WERI-Rb-1 (cell line): ENCODE data around the gene HOXA10.

Experiments
- DNase-seq: peaks from one replicate; pipeline ENCODE4 v3.0.0-alpha.2; 2020
- H3K27ac ChIP-seq: fragments of 250-450 bp; sonication (Bioruptor Pico); 2 replicates; pipeline ENCODE4 v1.5.1; 2020; ENCODE audit warnings: mild to moderate bottlenecking, moderate library complexity
- H3K27me3 ChIP-seq: fragments of 250-450 bp; sonication (Bioruptor Pico); 2 replicates; pipeline ENCODE4 v1.5.1; 2021; ENCODE audit warnings: mild to moderate bottlenecking, low read depth, moderate library complexity; ENCODE audit not compliant: insufficient read depth, severe bottlenecking
- H3K36me3 ChIP-seq: fragments of 250-450 bp; sonication (Bioruptor Pico); 2 replicates; pipeline ENCODE4 v1.5.1; 2020; ENCODE audit warnings: mild to moderate bottlenecking, moderate library complexity
- H3K4me3 ChIP-seq: 2 replicates; pipeline ENCODE4 v1.5.1; 2011; ENCODE audit warnings: low read depth, mild to moderate bottlenecking, control low read depth, low read length
- H3K9me3 ChIP-seq: fragments of 250-450 bp; sonication (Bioruptor Pico); 2 replicates; pipeline ENCODE4 v1.5.1; 2021; ENCODE audit warnings: mild to moderate bottlenecking, moderate library complexity; ENCODE audit not compliant: severe bottlenecking
- CTCF ChIP-seq: IDR thresholded peaks from 2 replicates; pipeline ENCODE4 v1.5.1; 2011; ENCODE audit warnings: low read depth, mild to moderate bottlenecking, control low read depth, inconsistent platforms, low read length

The HOXA10 gene

GRCh38 chr7:27182861-27183681 is 9.0 kb upstream of the HOXA10 start:
- peak; percentile 38 for DNase-seq
- no peaks in the 10 kb centered on the region for H3K36me3 ChIP-seq
- no peaks in the 10 kb centered on the region for H3K9me3 ChIP-seq
- H3K27ac ChIP-seq, result no peak overlapping the region
- no peak for TF ChIP-seq CTCF
- H3K4me3 ChIP-seq, result peak overlapping the region; percentile 45
- peaks cover 85% of the 10 kb centered on the region for H3K27me3 ChIP-seq

- no peak overlapping the region for H3K4me3 ChIP-seq
- H3K27me3 ChIP-seq, result peaks cover 81% of the 10 kb centered on the region
- DNase-seq, result peak; percentile 6
- no peak overlapping the region for H3K27ac ChIP-seq
- no peaks in the 10 kb centered on the region for H3K36me3 ChIP-seq
- H3K9me3 ChIP-seq, result no peaks in the 10 kb centered on the region
- TF ChIP-seq CTCF, result no peak
These were observed 8.2 kb upstream of the HOXA10 start for GRCh38 chr7:27182285-27182841.

- no peak for TF ChIP-seq CTCF
- Histone ChIP-seq H3K36me3 (no peaks in the 10 kb centered on the region), H3K9me3 (no peaks in the 10 kb centered on the region), H3K27me3 (peaks cover 76% of the 10 kb centered on the region), H3K4me3 (no peak overlapping the region), H3K27ac (no peak overlapping the region)
- DNase-seq, result peak; percentile 1
These were observed 7.7 kb upstream of the HOXA10 start for GRCh38 chr7:27181795-27182275.

- no peak for TF ChIP-seq CTCF
- Histone ChIP-seq H3K36me3 (no peaks in the 10 kb centered on the region), H3K4me3 (no peak overlapping the region), H3K27ac (no peak overlapping the region), H3K9me3 (no peaks in the 10 kb centered on the region), H3K27me3 (peaks cover 70% of the 10 kb centered on the region)
- DNase-seq, result peak; percentile 2
These were observed 6.6 kb upstream of the HOXA10 start for GRCh38 chr7:27180431-27181420.

GRCh38 chr7:27179503-27180430 is 5.6 kb upstream of the HOXA10 start:
- no peak overlapping the region for H3K4me3 ChIP-seq
- peaks cover 3% of the 10 kb centered on the region for H3K9me3 ChIP-seq
- DNase-seq, result peak; percentile 62
- H3K27me3 ChIP-seq, result peaks cover 70% of the 10 kb centered on the region
- H3K27ac ChIP-seq, result no peak overlapping the region
- no peaks in the 10 kb centered on the region for H3K36me3 ChIP-seq
- TF ChIP-seq CTCF, result peak; percentile 73
